HepG2 (cell line): ENCODE data around the gene DENND5B. TPM values are rescaled to one million over a fixed set of nuclear protein-coding genes. Genes with fewer than 3 reads are reported as not detected.

Source experiments
- ASH2L ChIP-seq: fragments of 300-600, 200-600 bp; sonication (generic); IDR thresholded peaks from 2 replicates; pipeline ENCODE4 v1.7.0; 2017; ENCODE audit warnings: low read depth, mild to moderate bottlenecking, moderate library complexity, mixed read lengths, low read length; ENCODE audit not compliant: insufficient read length
- BORCS8-MEF2B ChIP-seq: sonication (generic); formaldehyde crosslinking; IDR thresholded peaks from 2 replicates; pipeline ENCODE4 v1.8.0; 2022; ENCODE audit warnings: mild to moderate bottlenecking, missing genetic modification reagents
- EED ChIP-seq: sonication (generic); formaldehyde crosslinking; IDR thresholded peaks from 2 replicates; pipeline ENCODE4 v1.5.0; 2020; ENCODE audit warnings: mild to moderate bottlenecking, missing genetic modification reagents
- ETV5 ChIP-seq: IDR thresholded peaks from 2 replicates; pipeline ENCODE4 v1.6.1; 2018; ENCODE audit warnings: missing biosample characterization, missing genetic modification reagents, inconsistent platforms, borderline replicate concordance
- FOXP4 ChIP-seq: sonication (generic); formaldehyde crosslinking; IDR thresholded peaks from 2 replicates; pipeline ENCODE4 v1.4.0; 2020; ENCODE audit warnings: missing genetic modification reagents
- HMG20A ChIP-seq: IDR thresholded peaks from 2 replicates; pipeline ENCODE4 v1.6.1; 2016; ENCODE audit warnings: borderline replicate concordance
- KDM6A ChIP-seq: IDR thresholded peaks from 2 replicates; pipeline ENCODE4 v1.6.1; 2016; ENCODE audit warnings: low read depth
- MXI1 ChIP-seq: IDR thresholded peaks from 3 replicates; pipeline ENCODE4 v1.6.1; 2012; ENCODE audit warnings: low read depth, low read length, inconsistent platforms, borderline replicate concordance
- PBX2 ChIP-seq: IDR thresholded peaks from 2 replicates; pipeline ENCODE4 v1.6.1; 2016; ENCODE audit warnings: control low read depth
- SMYD3 ChIP-seq: sonication (generic); formaldehyde crosslinking; IDR thresholded peaks from 2 replicates; pipeline ENCODE4 v1.8.1; 2023; ENCODE audit warnings: mild to moderate bottlenecking, missing genetic modification reagents
- TEAD3 ChIP-seq: optimal IDR thresholded peaks from 2 replicates; pipeline ENCODE3; 2016; ENCODE audit warnings: borderline replicate concordance
- XBP1 ChIP-seq: sonication (generic); formaldehyde crosslinking; IDR thresholded peaks from 2 replicates; pipeline ENCODE4 v1.5.0; 2020; ENCODE audit warnings: missing genetic modification reagents
- ZBTB7B ChIP-seq: sonication (generic); formaldehyde crosslinking; IDR thresholded peaks from 2 replicates; pipeline ENCODE4 v1.4.0; 2020; ENCODE audit warnings: missing genetic modification reagents
- ZNF121 ChIP-seq: sonication (generic); formaldehyde crosslinking; IDR thresholded peaks from 2 replicates; pipeline ENCODE4 v1.5.0; 2020; ENCODE audit warnings: mild to moderate bottlenecking, missing genetic modification reagents
- ZNF264 ChIP-seq: sonication (generic); formaldehyde crosslinking; IDR thresholded peaks from 2 replicates; pipeline ENCODE4 v1.4.0; 2020; ENCODE audit warnings: missing genetic modification reagents
- ZNF3 ChIP-seq: IDR thresholded peaks from 2 replicates; pipeline ENCODE4 v1.7.0; 2017; ENCODE audit warnings: inconsistent platforms
- polyA plus RNA-seq, 8 experiments: library from polyadenylated mRNA; depleted of rRNA in 3 of 8; stranded (reverse) in 7 of 8; unstranded in 1 of 8; fragments of >200 nt; fragmentation: Illumina TruSeq in 4 of 8; extraction: Trizol in 4 of 8; gene quantifications; 2 replicates each; pipeline versions ENCODE4 v1.2.1 to v1.2.3, GENCODE V29; 2011 to 2016; ENCODE audit warnings: low read depth in 4 of 8, missing spikeins in 1 of 8, mixed read lengths in 1 of 8; ENCODE audit not compliant: insufficient read depth in 1 of 8
- total RNA-seq, 5 experiments: library from RNA; depleted of rRNA; stranded (reverse); fragments of >200 nt; fragmentation: Illumina TruSeq; extraction: Trizol; gene quantifications; 2 replicates each; pipeline ENCODE4 v1.2.3, GENCODE V29; 2016; ENCODE audit warnings: low read depth in 1 of 5
- TF ChIP-seq, protein P1 (sequence below), 2 experiments: IDR thresholded peaks; 2 replicates each; pipeline ENCODE4 v1.6.1; 2011 to 2012; ENCODE audit warnings: low read length in 2 of 2, borderline replicate concordance in 1 of 2, low read depth in 1 of 2, mild to moderate bottlenecking in 1 of 2, moderate library complexity in 1 of 2
- TF ChIP-seq, protein P2 (sequence below): sonication (generic); formaldehyde crosslinking; IDR thresholded peaks from 2 replicates; pipeline ENCODE4 v1.8.1; 2022; ENCODE audit warnings: low read depth, mild to moderate bottlenecking, missing genetic modification reagents
- TF ChIP-seq, protein P3 (sequence below): sonication (generic); formaldehyde crosslinking; IDR thresholded peaks from 2 replicates; pipeline ENCODE4 v1.4.0; 2020; ENCODE audit warnings: missing genetic modification reagents

Gene DENND5B
- total and polyA plus RNA-seq, 2 of the 13 experiments (the other 11 are each of a cell fraction or from before 2014, with no cell fraction given): 14.7 to 18.7 TPM

DNA sequence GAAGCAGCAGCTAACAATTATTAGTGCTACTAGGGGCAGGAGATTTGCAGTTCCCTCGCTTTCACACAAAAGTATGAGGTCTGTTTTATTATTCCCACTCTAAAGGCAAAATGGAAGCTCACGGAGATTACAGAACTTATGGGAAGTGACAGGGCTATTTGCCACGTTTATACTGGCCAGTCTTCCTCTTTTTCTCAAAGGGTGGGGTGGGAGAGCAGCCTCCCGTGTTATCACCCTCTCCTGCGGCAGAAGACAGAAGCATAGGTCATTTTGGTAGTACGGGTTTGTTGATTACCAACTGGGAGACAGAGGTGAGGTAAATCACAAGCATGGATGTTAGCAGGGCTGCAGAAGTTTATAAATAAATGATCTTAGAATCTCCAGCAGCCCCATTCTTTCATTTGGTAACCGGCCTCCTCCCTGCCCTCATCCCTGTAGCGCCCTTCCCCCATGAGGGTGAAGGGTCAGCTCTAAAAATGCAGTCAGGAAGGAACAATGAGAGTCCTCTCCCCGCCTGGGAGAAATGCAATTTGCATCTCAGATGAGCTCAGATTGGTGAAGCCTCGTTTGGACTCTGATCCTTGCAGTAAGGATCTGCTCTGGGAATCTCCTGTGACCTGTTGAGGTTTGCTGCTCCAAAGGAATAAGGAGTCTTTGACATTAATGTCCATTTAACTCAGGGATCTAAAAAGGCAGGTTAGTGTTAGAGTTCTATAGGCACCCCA is 220.2 kb downstream of the DENND5B start (continued):
- TF ChIP-seq ETV5 (peak; percentile 51; the same call in 1 of the 2 replicates), ZNF3 (CRISPR knock-in tag) (peak; percentile 85), EED (CRISPR knock-in tag) (no peak), BORCS8-MEF2B (CRISPR knock-in tag) (no peak), XBP1 (no peak), SMYD3 (CRISPR knock-in tag) (no peak), ZNF264 (no peak), ZBTB7B (CRISPR knock-in tag) (0 out of 2 replicates have a peak, but pooled peaks have one; percentile 1), TEAD3 (CRISPR knock-in tag) (peak; percentile 68), FOXP4 (CRISPR knock-in tag) (no peak), ZNF121 (no peak), HMG20A (CRISPR knock-in tag) (no peak), MXI1 (no peak), PBX2 (CRISPR knock-in tag) (no peak), ASH2L (no peak), KDM6A (CRISPR knock-in tag) (0 out of 2 replicates have a peak, but pooled peaks have one; percentile 22)
- TF ChIP-seq, protein P1, sequence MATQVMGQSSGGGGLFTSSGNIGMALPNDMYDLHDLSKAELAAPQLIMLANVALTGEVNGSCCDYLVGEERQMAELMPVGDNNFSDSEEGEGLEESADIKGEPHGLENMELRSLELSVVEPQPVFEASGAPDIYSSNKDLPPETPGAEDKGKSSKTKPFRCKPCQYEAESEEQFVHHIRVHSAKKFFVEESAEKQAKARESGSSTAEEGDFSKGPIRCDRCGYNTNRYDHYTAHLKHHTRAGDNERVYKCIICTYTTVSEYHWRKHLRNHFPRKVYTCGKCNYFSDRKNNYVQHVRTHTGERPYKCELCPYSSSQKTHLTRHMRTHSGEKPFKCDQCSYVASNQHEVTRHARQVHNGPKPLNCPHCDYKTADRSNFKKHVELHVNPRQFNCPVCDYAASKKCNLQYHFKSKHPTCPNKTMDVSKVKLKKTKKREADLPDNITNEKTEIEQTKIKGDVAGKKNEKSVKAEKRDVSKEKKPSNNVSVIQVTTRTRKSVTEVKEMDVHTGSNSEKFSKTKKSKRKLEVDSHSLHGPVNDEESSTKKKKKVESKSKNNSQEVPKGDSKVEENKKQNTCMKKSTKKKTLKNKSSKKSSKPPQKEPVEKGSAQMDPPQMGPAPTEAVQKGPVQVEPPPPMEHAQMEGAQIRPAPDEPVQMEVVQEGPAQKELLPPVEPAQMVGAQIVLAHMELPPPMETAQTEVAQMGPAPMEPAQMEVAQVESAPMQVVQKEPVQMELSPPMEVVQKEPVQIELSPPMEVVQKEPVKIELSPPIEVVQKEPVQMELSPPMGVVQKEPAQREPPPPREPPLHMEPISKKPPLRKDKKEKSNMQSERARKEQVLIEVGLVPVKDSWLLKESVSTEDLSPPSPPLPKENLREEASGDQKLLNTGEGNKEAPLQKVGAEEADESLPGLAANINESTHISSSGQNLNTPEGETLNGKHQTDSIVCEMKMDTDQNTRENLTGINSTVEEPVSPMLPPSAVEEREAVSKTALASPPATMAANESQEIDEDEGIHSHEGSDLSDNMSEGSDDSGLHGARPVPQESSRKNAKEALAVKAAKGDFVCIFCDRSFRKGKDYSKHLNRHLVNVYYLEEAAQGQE (IDR thresholded peaks at IDR 0.05; ENCODE audit: borderline replicate concordance in 1 of 2, low read depth in 1 of 2, low read length in 2 of 2): no peak
- TF ChIP-seq, protein P2, sequence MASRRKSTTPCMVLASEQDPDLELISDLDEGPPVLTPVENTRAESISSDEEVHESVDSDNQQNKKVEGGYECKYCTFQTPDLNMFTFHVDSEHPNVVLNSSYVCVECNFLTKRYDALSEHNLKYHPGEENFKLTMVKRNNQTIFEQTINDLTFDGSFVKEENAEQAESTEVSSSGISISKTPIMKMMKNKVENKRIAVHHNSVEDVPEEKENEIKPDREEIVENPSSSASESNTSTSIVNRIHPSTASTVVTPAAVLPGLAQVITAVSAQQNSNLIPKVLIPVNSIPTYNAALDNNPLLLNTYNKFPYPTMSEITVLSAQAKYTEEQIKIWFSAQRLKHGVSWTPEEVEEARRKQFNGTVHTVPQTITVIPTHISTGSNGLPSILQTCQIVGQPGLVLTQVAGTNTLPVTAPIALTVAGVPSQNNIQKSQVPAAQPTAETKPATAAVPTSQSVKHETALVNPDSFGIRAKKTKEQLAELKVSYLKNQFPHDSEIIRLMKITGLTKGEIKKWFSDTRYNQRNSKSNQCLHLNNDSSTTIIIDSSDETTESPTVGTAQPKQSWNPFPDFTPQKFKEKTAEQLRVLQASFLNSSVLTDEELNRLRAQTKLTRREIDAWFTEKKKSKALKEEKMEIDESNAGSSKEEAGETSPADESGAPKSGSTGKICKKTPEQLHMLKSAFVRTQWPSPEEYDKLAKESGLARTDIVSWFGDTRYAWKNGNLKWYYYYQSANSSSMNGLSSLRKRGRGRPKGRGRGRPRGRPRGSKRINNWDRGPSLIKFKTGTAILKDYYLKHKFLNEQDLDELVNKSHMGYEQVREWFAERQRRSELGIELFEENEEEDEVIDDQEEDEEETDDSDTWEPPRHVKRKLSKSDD (CRISPR knock-in tag): no peak
- TF ChIP-seq, protein P3, sequence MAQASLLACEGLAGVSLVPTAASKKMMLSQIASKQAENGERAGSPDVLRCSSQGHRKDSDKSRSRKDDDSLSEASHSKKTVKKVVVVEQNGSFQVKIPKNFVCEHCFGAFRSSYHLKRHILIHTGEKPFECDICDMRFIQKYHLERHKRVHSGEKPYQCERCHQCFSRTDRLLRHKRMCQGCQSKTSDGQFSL (CRISPR knock-in tag): no peak
